HepG2 (cell line): Measurements from ENCODE around the gene CDC27. TPM values are rescaled to one million over a fixed set of nuclear protein-coding genes. Genes with fewer than 3 reads are reported as not detected.
A peak's percentile ranks its signal among the peaks of the same experiment; 100 is the strongest.

Experiments used
- ATAC-seq: fragments of 200-7000 bp; cut with Tn5 transposase; 3 replicates; pipeline ENCODE4 v1.9.1; 2020; ENCODE audit warnings: mild to moderate bottlenecking, moderate library complexity
- BruUV-seq: library from RNA; stranded (reverse); fragments of 400-500 nt; replicated peaks from 2 replicates; lab custom pipeline; 2021; lab: Mats Ljungman, UMichigan
- CTCF ChIA-PET: fragments of 300-600 bp; formaldehyde crosslinking; extraction: SDS; loops from one replicate; lab custom pipeline; 2021; ENCODE audit warnings: low total read pairs, inconsistent platforms, low intra/inter-chr PET ratio; lab: Yijun Ruan, JAX
- POLR2A ChIA-PET: fragments of 350-600 bp; sonication (Branson Sonifier 250); formaldehyde crosslinking; loops from one replicate; lab custom pipeline; 2020; ENCODE audit warnings: antibody characterized with exemption, inconsistent platforms; lab: Yijun Ruan, JAX
- DNase-seq: peaks from one replicate; pipeline ENCODE4 v3.0.0-alpha.2; 2015; ENCODE audit warnings: low spot score
- FAIRE-seq: peaks from 3 replicates; lab custom pipeline; 2011; peaks lifted over from hg19 to GRCh38; lab: Jason Lieb, UNC
- H2AFZ ChIP-seq: one replicate; pipeline ENCODE4 v1.6.1; 2011; ENCODE audit warnings: low read length, inconsistent platforms
- H3K27ac ChIP-seq: fragments of 300-600 bp; 3 replicates; pipeline ENCODE4 v1.8.0; 2011; ENCODE audit warnings: mixed run types, mild to moderate bottlenecking, mixed read lengths, low read length, inconsistent platforms; ENCODE audit not compliant: insufficient read depth; ENCODE audit errors: extremely low read length
- H3K27me3 ChIP-seq, 2 experiments: fragments of 200-600 bp in 1 of 2; 2 replicates in 1 of 2; 3 replicates in 1 of 2; pipeline versions ENCODE4 v1.6.0 to v1.8.0; 2011; ENCODE audit warnings: low read length in 2 of 2, mild to moderate bottlenecking in 2 of 2, moderate library complexity in 2 of 2, inconsistent platforms in 1 of 2; ENCODE audit not compliant: insufficient read depth in 2 of 2, control insufficient read depth in 1 of 2
- H3K36me3 ChIP-seq, 2 experiments: fragments of 200-600 bp in 1 of 2; replicated peaks in 1 of 2; 2 replicates in 1 of 2; 3 replicates in 1 of 2; pipeline versions ENCODE4 v1.5.1 to v1.8.0; 2011; ENCODE audit warnings: low read length in 2 of 2, inconsistent platforms in 1 of 2; ENCODE audit not compliant: insufficient read depth in 2 of 2, control insufficient read depth in 1 of 2
- H3K4me1 ChIP-seq: 2 replicates; pipeline ENCODE4 v1.5.1; 2012; ENCODE audit warnings: low read length, inconsistent platforms; ENCODE audit not compliant: insufficient read depth
- H3K4me2 ChIP-seq: 2 replicates; pipeline ENCODE4 v1.6.0; 2011; ENCODE audit warnings: low read depth, low read length, inconsistent platforms
- H3K4me3 ChIP-seq, 3 experiments: fragments of 200-600 bp in 1 of 3; sonication (generic), shearing (Covaris generic) in 1 of 3; replicated peaks in 1 of 3; 2 replicates each; pipeline ENCODE4 v1.5.1; 2011 to 2016; ENCODE audit warnings: low read length in 3 of 3, inconsistent platforms in 2 of 3, low read depth in 2 of 3, mild to moderate bottlenecking in 2 of 3, control low read depth in 1 of 3, mixed read lengths in 1 of 3; ENCODE audit not compliant: insufficient read depth in 1 of 3
- H3K79me2 ChIP-seq: one replicate; pipeline ENCODE4 v1.6.1; 2011; ENCODE audit warnings: low read length, inconsistent platforms; ENCODE audit not compliant: insufficient read depth
- H3K9ac ChIP-seq: 2 replicates; pipeline ENCODE4 v1.6.0; 2011; ENCODE audit warnings: mild to moderate bottlenecking, low read depth, low read length, inconsistent platforms; ENCODE audit not compliant: insufficient read depth
- H3K9me3 ChIP-seq: 2 replicates; pipeline ENCODE4 v1.5.1; 2012; ENCODE audit warnings: mild to moderate bottlenecking, low read length
- H4K20me1 ChIP-seq: 2 replicates; pipeline ENCODE4 v1.6.0; 2011; ENCODE audit warnings: inconsistent platforms, mild to moderate bottlenecking, low read length, moderate library complexity; ENCODE audit not compliant: insufficient read depth
- CBX1 ChIP-seq: IDR thresholded peaks from one replicate; pipeline ENCODE4 v1.6.1; 2016; ENCODE audit warnings: antibody characterized with exemption, low read depth
- CEBPB ChIP-seq: IDR thresholded peaks from 2 replicates; pipeline ENCODE4 v1.6.1; 2011; ENCODE audit warnings: low read depth, low read length, improper control_type of control experiment, borderline replicate concordance
- CEBPG ChIP-seq: IDR thresholded peaks from 2 replicates; pipeline ENCODE4 v1.6.1; 2016
- E2F2 ChIP-seq: sonication (generic); formaldehyde crosslinking; IDR thresholded peaks from 2 replicates; pipeline ENCODE4 v1.4.0; 2020; ENCODE audit warnings: missing genetic modification reagents, borderline replicate concordance
- KLF13 ChIP-seq: sonication (generic); formaldehyde crosslinking; IDR thresholded peaks from 2 replicates; pipeline ENCODE4 v1.4.0; 2020; ENCODE audit warnings: mild to moderate bottlenecking, missing genetic modification reagents
- RCOR2 ChIP-seq: IDR thresholded peaks from 2 replicates; pipeline ENCODE4 v1.6.1; 2016; ENCODE audit warnings: missing biosample characterization, missing genetic modification reagents
- SMARCC2 ChIP-seq: fragments of 450-650 bp; IDR thresholded peaks from 2 replicates; pipeline ENCODE4 v1.6.1; 2017; ENCODE audit warnings: antibody characterized with exemption, mild to moderate bottlenecking
- THRA ChIP-seq: sonication (generic); formaldehyde crosslinking; IDR thresholded peaks from 2 replicates; pipeline ENCODE4 v1.4.0; 2020; ENCODE audit warnings: missing genetic modification reagents, borderline replicate concordance
- ZNF646 ChIP-seq: sonication (generic); formaldehyde crosslinking; IDR thresholded peaks from 2 replicates; pipeline ENCODE4 v1.9.0; 2021; ENCODE audit warnings: mild to moderate bottlenecking, missing genetic modification reagents
- WGBS: methylation state at CpG from one replicate; pipeline ENCODE4 v1.1.6; 2017; ENCODE audit warnings: low lambda C conversion rate; 5-methylcytosine and 5-hydroxymethylcytosine counted together
- in situ Hi-C: cut with HindIII; loops from 2 replicates; pipeline ENCODE4 v1.10.0; 2017; ENCODE audit warnings: low pct_unique_long_range_greater_than_20kb; ENCODE audit not compliant: extremely low pct_ligation_motif_present
- intact Hi-C: fragments of 100-400 bp; cut with micrococcal nuclease; formaldehyde crosslinking; loops from one replicate; pipeline ENCODE4 v1.10.0; 2022; ENCODE audit not compliant: unreplicated experiment
- polyA plus RNA-seq, 8 experiments: library from polyadenylated mRNA; depleted of rRNA in 3 of 8; stranded (reverse) in 7 of 8; unstranded in 1 of 8; fragments of >200 nt; fragmentation: Illumina TruSeq in 4 of 8; extraction: Trizol in 4 of 8; gene quantifications; 2 replicates each; pipeline versions ENCODE4 v1.2.1 to v1.2.3, GENCODE V29; 2011 to 2016; ENCODE audit warnings: low read depth in 4 of 8, missing spikeins in 1 of 8, mixed read lengths in 1 of 8; ENCODE audit not compliant: insufficient read depth in 1 of 8
- total RNA-seq, 5 experiments: library from RNA; depleted of rRNA; stranded (reverse); fragments of >200 nt; fragmentation: Illumina TruSeq; extraction: Trizol; gene quantifications; 2 replicates each; pipeline ENCODE4 v1.2.3, GENCODE V29; 2016; ENCODE audit warnings: low read depth in 1 of 5
- TF ChIP-seq, protein P1 (sequence below): sonication (generic); formaldehyde crosslinking; IDR thresholded peaks from 2 replicates; pipeline ENCODE4 v1.4.0; 2020; ENCODE audit warnings: missing genetic modification reagents

The CDC27 gene
- total and polyA plus RNA-seq, 2 of the 13 experiments (the other 11 are each of a cell fraction or from before 2014, with no cell fraction given), result 80.7 to 102 TPM

DNA sequence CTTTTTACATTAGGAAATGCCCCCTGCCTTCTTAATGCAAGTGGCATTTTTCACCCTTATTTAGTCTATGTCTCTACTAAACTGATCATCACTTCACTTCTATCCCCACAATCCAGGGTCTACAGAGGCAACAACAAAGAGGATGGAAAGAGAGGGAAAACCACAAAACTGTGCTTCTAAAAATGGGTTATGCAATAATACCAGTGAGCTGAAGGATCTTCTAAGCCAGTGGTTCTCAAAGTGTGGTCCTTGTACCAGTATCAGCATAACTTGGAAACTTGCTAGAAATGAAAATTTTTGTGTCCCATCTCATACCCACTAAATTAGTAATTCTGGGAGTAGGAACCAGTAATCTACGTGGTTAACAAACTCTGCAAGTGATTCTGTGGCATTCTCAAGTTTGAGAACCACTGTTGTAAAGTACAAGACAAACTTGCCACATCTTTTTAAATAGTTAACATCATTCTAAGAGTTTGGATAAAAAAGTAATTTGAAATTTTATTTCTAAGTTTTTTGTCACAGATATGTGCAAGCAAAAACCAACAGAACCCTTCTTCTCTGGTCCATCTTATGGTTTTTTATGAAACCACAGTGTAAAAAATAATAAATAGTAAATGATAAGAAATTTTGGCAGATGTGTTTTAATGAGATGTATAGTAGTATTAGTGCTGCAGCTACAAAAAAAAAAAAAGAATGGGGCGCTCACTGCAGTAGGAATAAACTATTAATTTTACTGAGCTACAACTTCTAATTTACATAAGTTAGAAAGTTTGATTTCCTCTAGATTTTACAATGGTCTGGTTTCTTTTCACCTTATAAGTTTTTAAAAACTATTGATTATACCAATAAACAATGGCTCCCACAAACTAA lies 16.2 kb downstream of the CDC27 start:
- ChIA-PET POLR2A (no interaction called here), CTCF (no interaction called here)
- Histone ChIP-seq H3K36me3 (peaks cover 8 to 80% of the 10 kb centered on the region in 2 experiments), H3K27me3 (no peaks in the 10 kb centered on the region), H2AFZ (no peak overlapping the region), H3K4me2 (no peak overlapping the region), H3K79me2 (peaks cover 54% of the 10 kb centered on the region), H3K4me1 (peaks cover 2% of the 10 kb centered on the region), H4K20me1 (peaks cover 17% of the 10 kb centered on the region), H3K9me3 (no peaks in the 10 kb centered on the region), H3K4me3 (no peak overlapping the region), H3K27ac (no peak overlapping the region), H3K9ac (no peak overlapping the region)
- no peak for TF ChIP-seq SMARCC2
- TF ChIP-seq, protein P1, sequence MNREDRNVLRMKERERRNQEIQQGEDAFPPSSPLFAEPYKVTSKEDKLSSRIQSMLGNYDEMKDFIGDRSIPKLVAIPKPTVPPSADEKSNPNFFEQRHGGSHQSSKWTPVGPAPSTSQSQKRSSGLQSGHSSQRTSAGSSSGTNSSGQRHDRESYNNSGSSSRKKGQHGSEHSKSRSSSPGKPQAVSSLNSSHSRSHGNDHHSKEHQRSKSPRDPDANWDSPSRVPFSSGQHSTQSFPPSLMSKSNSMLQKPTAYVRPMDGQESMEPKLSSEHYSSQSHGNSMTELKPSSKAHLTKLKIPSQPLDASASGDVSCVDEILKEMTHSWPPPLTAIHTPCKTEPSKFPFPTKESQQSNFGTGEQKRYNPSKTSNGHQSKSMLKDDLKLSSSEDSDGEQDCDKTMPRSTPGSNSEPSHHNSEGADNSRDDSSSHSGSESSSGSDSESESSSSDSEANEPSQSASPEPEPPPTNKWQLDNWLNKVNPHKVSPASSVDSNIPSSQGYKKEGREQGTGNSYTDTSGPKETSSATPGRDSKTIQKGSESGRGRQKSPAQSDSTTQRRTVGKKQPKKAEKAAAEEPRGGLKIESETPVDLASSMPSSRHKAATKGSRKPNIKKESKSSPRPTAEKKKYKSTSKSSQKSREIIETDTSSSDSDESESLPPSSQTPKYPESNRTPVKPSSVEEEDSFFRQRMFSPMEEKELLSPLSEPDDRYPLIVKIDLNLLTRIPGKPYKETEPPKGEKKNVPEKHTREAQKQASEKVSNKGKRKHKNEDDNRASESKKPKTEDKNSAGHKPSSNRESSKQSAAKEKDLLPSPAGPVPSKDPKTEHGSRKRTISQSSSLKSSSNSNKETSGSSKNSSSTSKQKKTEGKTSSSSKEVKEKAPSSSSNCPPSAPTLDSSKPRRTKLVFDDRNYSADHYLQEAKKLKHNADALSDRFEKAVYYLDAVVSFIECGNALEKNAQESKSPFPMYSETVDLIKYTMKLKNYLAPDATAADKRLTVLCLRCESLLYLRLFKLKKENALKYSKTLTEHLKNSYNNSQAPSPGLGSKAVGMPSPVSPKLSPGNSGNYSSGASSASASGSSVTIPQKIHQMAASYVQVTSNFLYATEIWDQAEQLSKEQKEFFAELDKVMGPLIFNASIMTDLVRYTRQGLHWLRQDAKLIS, result no peak
- peak; percentile 22; the same call in 1 of the 2 replicates for TF ChIP-seq CEBPG
- no peak for TF ChIP-seq E2F2 (CRISPR knock-in tag)
- TF ChIP-seq RCOR2 (CRISPR knock-in tag), result no peak
- TF ChIP-seq CEBPB, result peak; percentile 56; the same call in 1 of the 2 replicates
- no peak for TF ChIP-seq CBX1
- TF ChIP-seq KLF13 (CRISPR knock-in tag), result no peak
- no peak for TF ChIP-seq ZNF646 (CRISPR knock-in tag)
- no peak for TF ChIP-seq THRA (CRISPR knock-in tag)
- no peak for FAIRE-seq
- BruUV-seq, result no TSS peak
- DNase-seq, result no peak
- in situ Hi-C loops, result no loop called here
- 96% methylated on average over 2 of the region's 2 CpGs for WGBS
- ATAC-seq, result no peak
- intact Hi-C loops, result no loop called here
